ENCODE measurements around the gene LHPP.
"Not testable (repeated sequence)": the region's sequence is repeated elsewhere in the genome, so short reads cannot be mapped to it uniquely, and the experiment has no call there.

Gene LHPP

DNA sequence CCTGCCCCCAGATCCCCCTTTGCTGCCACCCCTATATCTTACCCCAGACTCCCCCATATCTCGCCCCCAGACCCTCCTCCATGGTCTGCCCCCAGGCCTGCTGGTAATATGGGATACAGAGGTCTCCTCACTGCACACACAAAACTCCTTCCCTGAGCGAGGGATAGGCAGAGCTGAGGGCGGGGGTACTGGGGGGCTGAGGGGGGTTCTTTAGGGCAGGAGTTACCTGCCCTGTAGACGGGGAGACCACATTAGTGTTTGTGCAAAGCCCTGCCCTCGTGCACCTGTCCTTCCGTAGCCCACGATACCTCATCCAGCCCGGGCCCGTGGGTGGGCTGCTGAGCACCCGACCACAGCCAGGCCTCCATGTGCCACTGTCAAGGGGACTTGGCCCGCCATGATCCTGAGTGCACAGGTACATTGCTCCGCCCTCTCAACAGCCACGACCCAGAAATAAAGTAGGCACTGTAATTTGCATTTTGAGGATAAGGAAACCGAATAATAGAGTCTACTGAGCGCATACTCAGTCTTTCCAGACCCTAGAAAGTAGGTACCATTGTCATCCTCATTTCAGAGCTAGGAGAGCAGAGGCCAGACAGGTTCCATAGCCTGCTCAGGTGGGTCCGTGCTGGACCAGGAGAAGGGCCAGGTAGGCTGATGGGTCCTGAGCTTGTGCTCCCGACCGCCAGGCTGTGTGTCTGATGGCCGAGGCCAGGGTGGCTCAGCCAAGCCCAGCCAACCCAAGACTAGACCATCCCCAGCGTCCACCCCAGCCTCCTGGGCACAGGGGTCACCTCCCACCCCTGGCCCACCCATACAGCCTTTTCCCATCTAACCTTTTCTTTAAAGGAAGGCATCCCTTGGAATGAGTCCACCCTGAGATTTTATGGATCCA lies 115.2 kb downstream of the LHPP start:
- no peak for DNase-seq

DNA sequence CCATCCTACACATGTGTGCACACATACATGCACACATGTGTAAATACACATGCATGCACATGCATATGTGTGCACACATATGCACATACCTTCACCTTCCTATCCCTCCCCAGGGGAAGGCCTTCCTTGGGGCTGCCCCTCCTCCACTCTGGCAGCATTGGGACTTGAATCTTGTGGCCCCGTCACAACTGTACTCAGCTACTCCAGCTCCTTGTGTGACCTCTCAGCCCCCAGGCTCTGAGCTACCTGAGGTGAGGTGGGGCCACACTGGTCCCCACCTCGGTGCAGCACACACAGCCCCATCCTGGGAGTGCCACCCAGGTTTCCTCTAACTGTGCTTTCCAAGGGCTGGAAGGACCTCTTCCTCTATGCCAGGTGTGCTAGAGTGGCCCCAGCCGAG lies 116.0 kb downstream of the LHPP start:
- DNase-seq: no peak

DNA sequence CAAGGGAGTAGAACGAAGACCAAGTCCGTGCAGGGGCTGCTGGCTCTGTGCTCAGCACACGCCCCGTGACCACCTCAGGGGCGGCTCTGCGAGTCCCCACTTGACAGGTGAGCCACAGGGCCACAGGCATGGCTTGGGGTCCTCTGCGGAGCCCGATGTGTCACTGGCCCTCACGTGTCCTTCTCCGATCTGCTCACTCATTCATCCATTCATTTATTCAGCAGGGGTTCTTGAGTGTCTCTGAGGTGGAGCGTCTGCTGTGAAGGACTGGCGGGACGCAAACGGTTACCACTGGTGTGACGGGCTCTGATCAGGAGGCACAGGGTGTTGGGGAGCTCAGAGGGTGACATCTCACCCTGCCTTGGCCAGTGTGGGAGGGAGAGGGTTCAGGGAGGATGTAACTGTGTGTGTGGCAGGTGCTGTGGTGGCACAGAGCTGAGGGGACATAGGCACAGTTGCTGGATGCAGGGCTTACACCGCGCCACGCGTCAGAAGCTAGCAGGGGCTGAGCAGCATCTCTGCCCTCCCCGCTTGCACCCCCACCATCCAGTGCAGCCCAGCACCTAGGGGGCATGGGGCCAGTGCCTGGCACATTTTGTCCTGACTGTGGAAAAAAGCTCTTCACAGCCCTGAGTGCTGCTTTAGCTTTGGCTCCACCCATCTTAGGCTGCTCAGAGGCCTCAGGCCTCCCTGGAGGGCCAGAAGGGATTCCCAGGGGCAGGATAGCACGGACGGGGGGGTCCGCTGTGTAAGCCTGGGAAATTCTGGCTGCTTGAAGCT lies 116.8 kb downstream of the LHPP start:
- no peak for DNase-seq

DNA sequence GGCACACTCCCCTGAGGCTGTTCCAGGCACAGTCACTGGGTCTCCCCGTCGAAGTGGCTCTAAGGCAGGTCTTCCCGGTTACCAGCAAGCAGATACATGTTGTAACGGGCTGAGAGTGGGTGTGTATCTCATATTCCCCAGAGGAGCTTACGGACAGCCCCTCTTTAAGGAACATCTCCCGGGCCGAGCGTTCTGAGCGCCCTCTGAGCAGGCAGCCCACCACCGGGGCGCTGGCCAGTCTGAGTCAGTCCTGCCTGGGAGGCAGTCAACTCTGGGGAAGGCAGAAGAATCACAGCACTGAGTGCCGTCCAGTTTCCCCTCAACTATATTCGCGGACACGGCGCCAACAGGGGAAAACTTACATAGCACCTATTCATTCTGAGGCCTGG lies 117.4 kb downstream of the LHPP start:
- DNase-seq: no peak

DNA sequence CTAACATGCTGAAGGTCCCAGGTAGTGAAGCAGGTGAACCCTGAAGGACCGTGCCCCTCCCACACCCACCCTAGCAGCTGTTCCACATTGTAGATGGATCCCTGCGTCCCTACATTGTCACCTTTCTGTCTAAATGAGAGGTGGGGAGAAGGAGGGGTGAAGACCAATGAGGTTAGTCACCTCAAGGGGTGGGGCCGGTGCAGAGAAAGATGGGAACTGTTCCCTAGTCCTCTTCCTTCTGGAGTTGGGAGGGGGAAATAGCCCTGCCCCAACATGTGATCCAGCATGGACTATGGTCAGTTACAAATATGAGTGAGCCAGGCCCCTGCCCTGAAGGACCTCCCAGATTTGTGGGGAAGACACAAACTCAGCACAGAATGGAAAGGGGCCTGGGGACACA lies 124.5 kb downstream of the LHPP start:
- DNase-seq: no peak

DNA sequence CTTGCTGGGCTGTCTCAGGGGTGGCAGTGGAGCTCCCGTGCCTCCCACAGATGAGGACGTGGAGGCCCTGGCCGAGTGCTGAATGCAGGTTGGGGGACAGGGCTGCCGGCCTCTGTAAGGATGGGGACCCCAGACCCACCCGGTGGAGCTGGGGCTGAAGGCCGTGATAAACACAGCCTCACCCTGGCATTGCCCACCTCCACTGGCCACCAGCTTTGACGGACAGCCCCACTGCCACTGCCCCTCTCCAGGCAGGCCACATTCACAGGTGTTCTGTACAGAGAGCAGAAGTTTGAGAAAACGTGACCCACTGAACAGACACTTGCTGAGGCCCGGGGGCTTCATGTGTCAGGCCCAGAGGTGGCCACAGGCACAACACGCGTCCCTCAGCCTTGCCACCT lies 126.2 kb downstream of the LHPP start:
- no peak for DNase-seq

DNA sequence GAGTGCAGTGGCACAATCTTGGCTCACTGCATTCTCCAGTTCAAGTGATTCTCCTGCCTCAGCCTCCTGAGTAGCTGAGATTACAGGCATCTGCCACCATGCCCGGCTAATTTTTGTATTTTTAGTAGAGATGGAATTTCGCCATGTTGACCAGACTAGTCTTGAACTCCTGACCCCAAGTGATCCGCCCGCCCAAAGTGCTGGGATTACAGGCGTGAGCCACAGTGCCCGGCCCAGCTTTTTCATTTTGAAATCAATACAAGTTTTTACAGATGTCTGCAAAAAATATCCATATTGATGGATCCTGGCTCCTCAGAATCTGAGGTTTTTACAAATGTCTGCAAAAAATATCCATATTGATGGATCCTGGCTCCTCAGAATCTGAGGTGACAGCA lies 126.7 kb downstream of the LHPP start:
- DNase-seq: not testable (repeated sequence)

DNA sequence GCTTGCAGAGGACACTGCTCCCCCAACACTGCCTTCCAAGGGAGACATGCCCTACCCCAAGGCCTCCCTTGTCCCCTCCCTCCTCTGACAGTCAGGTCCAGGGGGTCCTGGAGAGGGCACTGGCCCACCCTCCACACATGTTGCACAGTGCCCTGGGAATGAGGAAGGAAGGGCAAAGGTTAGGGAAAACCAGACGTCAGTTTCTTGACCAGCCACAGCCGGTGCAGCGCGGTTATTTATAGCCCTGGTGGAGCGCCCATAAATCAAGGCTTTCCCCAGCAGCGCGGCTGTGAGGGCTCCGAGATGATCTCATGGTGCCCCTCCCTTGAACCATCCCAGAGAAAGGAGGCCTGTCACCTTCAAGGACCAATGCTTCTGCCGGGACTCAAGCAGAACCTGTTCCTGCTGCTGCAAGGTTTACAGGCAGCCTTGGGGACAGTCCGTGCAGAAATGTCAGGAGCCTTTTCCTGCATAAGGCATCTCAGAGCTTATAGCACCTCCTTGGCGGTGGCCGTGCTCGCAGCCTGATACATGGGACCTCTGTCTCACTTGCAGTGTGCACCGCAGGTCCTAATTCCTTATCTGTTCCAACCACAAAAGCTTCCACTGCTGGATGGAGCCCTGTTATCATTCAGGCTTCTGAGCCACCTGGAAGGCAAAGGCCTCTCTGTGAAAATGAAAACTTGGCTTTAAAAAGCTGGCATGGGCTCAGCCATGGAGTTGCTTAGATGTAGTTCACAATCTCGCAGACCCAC lies 127.3 kb downstream of the LHPP start:
- no peak for DNase-seq

DNA sequence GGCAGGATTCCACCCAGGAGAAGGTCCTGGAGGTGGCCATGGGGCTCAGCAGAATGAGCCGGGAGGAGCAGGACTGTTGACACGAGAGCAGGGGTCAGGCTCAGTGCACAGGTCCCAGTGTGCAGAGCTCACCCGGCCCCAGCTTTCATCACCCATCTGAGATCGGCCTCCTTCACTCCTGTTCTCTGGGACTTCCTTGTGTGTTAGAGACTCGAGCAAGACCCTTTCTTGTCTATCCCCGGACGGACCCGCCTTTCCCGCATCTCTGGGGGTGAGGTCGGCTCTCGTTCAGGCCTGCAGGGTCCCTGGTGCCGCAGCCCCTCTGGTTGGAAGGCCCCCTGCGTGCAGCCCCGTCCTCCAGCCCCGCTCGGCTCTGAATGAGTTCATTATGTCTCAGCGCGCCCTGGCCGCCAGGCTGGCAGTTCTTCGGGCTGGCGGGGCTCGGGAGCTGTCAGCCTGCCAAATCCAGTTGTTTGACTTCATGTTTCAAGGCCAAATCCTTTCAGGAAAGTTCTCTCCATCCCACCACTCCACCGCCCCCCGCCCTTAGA lies 127.9 kb downstream of the LHPP start:
- DNase-seq: no peak

DNA sequence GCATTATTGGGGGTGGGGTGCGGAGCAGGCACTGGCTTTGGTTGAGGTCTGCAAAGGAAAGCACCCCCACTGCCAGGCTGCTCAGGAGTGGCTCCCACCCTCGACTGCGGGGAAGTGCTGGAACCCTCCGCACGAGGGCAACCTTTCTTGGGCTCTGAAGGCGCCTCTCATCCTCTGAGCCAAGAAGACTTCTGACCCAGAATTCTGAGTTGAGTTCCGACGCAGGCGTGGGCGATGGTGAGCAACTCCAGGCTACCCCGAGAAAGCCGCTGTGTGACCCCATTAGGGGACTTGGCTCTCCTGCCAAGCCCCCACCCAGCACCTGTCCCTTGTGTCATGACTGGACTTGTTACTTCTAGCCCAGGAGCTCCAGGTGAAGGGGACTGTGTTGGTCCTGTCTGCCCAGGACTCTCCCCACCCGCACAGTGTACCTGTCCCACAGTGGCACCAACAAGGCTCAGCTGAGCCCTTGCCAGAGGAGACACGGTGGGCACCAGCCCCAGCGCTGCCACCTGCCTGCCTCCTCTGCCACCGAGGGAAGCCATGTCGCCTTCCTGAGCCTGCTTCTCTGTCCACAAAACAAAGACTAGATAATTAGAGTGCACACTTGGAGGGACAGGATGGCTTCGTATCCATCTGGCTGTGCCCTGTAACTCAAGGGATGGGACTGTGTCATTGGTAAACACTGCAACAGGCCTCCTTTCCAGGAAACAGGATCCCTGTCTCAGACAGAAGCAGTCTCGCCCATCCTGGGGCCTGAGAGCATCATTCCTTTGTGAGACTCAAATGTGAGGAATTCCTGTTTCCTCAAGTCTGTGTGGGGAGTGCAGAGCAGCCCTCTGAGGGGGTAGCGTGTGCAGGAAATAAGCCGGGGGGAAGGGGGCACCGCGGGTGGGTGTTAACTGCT lies 128.8 kb downstream of the LHPP start:
- no peak for DNase-seq

DNA sequence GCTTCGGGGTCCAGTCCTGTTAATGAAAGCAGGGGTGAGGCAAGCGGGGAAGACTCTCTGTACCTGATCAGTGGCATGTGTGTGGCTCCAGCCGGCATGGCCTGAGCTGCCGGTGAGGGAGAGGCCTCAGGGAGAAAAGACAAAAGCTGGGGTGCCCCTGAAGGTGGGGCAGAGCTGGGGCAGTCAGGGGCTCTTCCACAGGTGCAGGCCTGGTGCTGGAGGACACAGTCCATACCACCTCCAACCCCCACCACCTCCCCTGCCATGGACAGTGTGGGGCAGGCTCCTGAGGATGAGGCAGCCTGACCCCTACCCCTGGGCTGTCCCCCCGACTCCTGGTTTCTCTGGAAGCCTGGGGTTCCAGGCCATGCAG lies 129.5 kb downstream of the LHPP start:
- DNase-seq: no peak

DNA sequence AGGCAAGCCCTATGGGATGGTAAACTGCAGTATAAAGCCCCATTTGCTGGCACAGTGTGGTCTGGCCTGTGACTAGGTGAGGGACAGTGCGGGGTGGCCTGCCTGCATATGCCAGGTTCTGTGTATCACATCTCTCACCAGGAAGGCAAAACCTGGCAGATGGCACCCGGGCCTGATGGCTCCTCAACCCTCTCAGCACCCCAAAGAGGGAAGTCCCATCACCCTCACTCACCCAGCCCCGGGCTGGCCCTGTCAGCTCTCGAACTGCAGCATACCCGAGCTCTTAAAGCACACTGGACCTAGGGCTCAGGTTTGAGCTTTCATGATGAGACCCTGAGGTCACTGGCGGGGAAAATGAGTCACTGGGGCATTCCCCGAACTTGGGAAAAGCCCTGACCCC lies 130.5 kb downstream of the LHPP start:
- DNase-seq: no peak

DNA sequence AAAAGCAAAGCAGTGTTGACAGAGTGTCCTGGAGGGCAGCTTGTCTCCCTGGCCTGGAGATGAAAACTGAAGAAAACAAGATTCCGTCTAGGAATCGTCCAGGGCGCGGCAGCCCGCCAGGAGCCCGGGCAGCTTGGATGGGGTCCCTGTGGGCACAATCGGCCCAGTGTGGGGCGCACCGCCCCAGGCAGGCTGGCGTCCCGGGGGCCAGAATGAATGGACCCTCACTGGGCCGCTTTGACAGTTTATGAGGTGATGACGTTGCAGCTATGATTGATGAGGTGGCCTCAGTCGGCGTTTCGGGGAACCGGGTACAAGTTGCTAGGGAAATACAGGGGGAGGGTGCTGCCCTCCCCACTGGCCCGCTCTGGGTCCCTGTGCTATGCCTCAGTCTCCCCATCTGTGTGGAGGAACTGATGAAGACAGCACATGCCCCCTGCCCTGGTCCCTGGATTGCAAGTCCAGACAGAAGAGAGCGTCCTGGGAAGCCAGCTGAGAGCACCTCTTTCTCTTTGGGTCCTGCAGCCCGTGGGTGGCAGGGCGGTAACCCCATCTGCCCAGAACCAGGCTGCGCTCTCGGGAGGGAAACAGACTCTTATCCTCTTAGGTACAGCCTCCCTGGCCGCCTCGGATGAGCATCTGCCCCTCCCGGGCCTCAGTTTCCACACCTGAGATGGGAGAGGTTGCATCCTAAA lies 131.3 kb downstream of the LHPP start:
- DNase-seq: no peak

DNA sequence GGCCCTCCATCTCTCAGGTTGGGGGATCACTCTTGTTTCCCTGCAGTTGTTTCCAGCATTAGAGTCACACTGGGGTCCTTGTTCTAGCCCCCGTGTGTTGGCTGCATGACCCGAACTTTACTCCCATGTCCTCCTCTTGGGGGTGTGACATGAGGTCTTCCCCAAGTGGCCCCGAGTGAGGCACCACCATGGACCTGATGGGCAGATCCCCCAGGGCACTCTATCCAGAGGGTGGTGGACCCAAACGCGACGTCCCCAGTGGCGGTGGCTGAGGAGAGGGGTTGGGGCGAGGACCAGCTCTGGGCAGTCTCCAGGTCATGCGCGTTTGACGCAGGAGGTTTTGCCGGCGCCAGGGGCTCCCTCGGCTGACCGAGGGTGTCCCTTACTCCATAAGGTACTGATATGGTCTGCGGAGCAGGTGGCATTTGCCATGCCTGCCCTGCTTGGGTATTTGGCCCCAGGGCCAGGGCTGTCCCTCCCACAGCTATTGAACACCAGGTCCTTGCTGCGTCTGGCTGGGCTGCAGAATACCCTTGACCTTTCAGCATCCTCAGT lies 131.9 kb downstream of the LHPP start:
- DNase-seq: no peak

DNA sequence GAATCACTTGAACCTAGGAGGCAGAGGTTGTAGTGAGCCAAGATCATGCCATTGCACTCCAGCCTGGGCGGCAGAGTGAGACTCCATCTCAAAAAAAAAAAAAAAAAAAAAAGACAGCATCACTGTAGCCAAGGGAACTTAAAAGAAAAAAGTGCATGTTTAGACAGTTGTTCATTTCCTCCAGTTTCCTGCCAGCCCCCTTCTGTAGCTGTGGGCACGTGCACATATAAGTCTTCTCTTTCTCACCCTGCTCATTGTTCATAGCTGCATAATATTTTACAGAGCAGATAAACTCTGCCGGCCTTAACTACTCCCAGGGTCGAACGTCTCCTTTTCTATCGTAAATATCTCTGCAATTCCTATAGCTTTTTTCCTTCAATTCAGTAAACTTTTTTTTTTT lies 132.6 kb downstream of the LHPP start:
- DNase-seq: no peak

DNA sequence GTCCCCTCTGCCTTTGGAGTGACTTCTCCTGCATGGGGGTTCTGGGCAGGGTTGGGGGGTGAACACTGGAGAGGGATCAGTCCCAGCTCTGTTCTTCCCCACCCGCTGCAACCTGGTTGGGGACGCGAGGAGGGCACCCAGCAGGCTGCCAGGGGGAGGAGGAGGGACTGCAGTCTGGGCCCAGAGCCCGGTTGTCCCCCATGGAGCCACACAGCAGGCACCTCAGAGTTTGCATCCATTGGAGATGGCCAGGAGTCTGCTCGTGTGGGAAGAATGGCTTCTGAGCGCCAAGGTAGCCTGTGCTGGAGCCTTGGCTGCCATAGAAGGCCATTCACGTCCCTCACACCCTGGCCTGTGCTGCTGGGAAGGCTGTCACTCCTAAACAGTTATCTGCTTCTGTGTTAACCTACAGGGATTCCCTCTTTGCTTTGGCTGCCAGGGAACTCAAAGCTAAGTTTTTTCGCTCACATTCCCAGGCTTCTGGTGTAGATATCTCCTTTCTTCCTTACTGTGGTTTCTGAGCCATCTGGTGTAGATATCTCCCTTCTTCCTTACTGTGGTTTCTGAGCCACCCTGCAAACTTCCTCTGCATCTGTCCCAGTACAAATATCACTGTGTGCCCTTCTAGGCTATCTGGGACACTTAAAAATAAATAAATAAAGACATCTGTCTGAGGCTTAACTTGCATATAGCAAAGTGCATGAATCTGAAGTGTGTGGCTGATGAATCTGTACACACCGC lies 133.7 kb downstream of the LHPP start:
- no peak for DNase-seq

DNA sequence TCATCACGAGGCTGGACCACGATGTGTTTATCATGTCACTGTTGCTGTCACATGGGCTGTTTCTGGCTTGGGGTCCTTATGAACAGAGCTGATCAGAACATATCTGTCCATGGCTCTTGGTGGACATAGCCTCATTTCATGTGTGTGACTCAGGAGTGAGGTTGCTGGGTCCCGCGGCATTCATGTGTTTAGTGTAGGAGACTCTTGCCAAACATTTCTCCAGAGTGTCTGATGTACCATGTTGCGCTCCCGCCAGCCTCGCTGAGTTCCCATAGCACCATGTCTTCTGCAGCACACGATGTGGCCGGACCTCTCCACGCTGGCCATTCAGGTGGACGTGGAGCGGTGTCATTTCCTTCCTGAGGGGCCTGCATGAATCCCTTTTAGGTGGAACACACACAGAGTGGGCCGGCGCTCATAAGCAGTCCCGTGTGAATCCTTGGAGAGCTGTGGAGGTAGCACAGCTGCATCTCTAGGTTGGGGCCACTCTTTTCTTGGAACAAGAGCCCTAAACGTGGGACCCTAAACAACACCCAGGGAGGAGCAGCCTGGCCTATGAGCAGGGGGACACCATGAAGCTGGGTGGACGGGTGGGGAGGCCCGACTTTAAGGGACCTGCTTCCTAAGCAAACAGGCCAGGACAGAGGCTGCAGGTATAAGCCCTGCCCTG lies 134.6 kb downstream of the LHPP start:
- no peak for DNase-seq

DNA sequence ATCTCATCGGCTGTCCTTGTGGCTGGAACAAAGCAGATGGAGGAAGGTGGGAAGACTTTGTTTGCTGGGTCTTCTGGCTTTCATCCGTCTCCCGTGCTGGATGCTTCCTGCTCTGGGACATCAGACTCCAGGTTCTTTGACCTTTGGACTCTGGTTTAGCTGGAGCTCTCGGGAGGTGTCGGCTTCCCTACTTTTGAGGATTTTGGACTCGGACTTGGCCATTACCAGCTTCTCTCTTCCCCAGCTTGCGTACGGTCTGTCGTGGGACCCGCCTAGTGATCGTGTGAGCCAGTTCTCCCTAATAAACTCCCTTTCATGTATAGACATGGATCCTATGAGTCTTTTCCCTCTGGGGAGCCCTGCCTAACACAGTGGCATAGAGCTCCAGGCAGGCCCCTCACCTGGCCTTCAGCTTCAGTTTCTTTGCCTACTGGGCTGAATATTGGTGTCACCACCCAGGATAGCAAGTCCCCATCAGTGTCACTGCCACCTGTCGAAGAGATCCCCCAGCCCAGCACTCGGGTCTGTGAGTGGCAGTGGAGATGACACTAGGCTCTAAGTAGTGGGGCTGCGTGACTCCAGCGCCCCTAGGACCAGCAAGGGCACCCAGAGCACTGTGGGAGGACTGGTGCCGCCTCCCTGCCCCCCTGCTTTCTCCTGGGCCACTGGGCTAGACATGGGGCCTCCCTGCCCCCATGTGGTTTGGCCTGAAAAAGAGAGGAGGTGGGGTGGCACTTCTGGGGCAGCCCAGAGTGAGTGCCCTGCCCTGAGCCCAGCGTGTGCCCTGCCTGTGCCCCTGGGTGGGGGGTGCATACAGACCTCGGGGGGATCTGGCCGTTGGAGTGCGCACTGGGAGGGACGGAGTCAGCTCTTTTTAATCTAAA lies 135.6 kb downstream of the LHPP start:
- no peak for DNase-seq

DNA sequence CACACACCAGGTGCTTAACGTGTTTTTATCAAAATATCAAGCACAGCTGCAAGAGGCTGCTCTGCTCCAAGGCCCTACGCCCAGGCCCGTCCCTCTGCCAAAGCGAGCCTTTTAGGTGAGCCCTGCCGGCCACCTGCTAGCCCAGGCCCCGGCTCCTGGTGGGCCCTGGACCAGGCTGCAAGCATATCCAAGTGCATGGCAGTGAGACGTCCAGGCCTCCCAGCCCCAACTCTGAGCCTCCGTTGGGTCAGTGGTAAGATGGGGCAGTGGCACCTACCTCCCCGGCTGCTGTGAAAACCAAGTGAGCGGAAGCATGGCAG lies 136.2 kb downstream of the LHPP start:
- no peak for DNase-seq
